Keratinocyte (primary cell): ENCODE measurements around the gene ADCK1.

ENCODE experiments used
- CTCF ChIP-seq, 3 experiments: IDR thresholded peaks in 1 of 3; conservative IDR thresholded peaks in 1 of 3; optimal IDR thresholded peaks in 1 of 3; 2 replicates in 2 of 3; 3 replicates in 1 of 3; pipeline versions ENCODE3 to v1.5.1; 2011; ENCODE audit warnings: low read length in 3 of 3, mild to moderate bottlenecking in 3 of 3, moderate library complexity in 2 of 3, control low read depth in 1 of 3, inconsistent platforms in 1 of 3; ENCODE audit not compliant: insufficient read depth in 2 of 3; ENCODE audit errors: extremely low read depth in 1 of 3
- EZH2 ChIP-seq: IDR thresholded peaks from one replicate; pipeline ENCODE4 v1.6.1; 2012; ENCODE audit warnings: inconsistent platforms, mild to moderate bottlenecking, low read length, moderate library complexity

- TF ChIP-seq CTCF (optimal IDR thresholded peaks at IDR 0.05 in 1 of 3, IDR thresholded peaks at IDR 0.05 in 1 of 3, conservative IDR thresholded peaks at IDR 0.05 in 1 of 3; ENCODE audit: extremely low read depth in 1 of 3, insufficient read depth in 2 of 3, low read length in 3 of 3) (no peak), EZH2 (no peak)
These were observed 83.4 kb downstream of the ADCK1 start for GRCh38 chr14:77883131-77883846.
